GM19238 (cell line): ENCODE results near the gene PPT1.

Source experiments
- DNase-seq: peaks from one replicate; pipeline ENCODE4 v3.0.0; 2011; ENCODE audit warnings: low spot score; ENCODE audit not compliant: insufficient read length

Gene PPT1

GRCh38 chr1:40096977-40097782 is at the start of gene PPT1:
Gene PPT1 (minus strand): TSS chr1:40097252. CDS start chr1:40097238, 14 bp downstream.
- peak; percentile 64 for DNase-seq

- peak; percentile 7 for DNase-seq
Measured at GRCh38 chr1:40143891-40144575, 47.0 kb upstream of the PPT1 start.

DNA sequence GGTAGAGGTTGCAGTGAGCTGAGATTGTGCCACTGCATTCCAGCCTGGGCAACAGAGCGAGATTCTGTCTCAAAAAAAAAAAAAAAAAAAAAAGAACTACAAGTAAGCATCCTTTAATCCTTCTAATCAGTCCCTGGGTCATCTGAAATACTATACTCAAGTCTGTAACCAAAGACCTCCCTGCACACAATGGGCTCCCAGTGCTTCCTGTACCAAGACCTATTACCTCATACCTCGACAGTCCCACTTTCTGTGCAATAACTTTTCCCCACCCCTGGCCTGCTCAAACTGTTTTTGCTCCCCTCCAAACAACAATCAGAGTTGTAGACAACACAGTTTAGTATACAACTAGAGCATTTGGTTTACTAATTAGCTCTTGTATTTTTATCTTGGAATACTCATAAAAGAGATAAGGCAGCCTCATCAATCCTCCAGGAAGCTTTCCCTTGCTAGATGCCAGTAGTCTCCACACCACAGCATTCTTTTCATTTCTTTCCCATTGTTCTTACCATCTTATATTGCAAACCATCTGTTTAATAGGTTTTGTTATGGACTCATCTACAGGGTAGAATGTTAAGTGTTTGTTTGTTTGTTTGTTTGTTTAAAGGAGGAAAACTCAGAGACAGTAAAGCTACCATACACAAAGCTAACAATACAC is 45.0 kb upstream of the PPT1 start:
- no peak for DNase-seq

GRCh38 chr1:40140211-40140973 is 43.3 kb upstream of the PPT1 start:
- no peak for DNase-seq

DNA sequence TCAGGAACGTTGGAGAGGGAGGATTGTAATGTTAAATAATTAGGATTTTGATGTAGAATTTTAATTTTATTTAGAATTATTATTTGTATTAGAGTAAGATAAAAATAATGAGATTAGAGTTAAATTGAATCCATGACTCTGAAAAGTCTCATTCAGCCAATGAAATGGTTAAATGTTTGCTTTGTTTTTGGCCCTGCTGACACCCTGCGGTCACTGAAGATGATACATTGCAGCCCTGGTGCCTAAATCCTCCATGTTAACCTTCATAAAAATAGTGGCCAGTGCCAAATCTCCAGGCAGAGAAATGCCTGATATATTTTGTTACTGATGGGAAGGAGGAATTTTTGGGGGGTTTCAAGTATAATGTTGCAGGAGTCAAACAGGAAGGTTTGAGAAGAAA is 36.8 kb upstream of the PPT1 start:
- DNase-seq, result no peak

GRCh38 chr1:40133312-40133665 is 36.2 kb upstream of the PPT1 start:
- no peak for DNase-seq

- DNase-seq, result no peak
Measured at GRCh38 chr1:40132383-40133311, 35.6 kb upstream of the PPT1 start.

- no peak for DNase-seq
Measured at GRCh38 chr1:40130892-40131291, 33.8 kb upstream of the PPT1 start.

GRCh38 chr1:40122855-40123254 is 25.8 kb upstream of the PPT1 start:
- no peak for DNase-seq

DNA sequence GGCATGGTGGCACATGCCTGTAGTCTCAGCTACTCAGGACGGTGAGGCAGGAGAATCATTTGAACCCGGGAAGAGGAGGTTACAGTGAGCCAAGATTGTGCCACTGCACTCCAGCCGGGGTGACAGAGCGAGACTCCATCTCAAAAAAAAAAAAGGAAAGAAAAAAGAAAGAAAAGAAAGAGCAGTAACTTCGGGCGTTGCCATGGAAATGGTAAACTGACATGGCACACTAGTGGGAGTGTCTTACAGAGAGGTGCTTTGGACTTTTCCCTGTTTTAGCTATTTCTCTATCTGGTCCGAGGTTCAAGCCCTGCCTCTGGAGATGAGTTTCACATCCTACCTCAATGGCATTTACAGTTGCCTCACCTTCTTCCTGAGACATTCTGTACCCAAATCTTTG is 23.1 kb upstream of the PPT1 start:
- no peak for DNase-seq

DNA sequence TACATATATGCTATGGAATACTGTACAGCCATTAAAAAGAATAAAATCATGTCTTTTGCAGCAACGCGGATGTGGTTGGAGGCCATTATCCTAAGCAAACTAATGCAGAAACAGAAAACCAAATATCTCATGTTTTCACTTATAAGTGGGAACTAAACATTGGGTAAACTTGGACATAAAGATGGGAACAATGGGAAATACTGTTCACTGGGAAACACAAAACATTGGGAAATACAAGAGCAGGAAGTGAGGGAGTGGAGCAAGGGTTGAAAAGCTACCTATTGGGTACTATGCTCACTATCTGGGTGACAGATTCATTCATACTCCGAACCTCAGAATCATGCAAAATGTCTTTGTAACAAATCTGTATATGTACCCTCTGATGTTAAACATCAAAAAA is 17.3 kb upstream of the PPT1 start:
- no peak for DNase-seq

GRCh38 chr1:40110389-40110788 is 13.3 kb upstream of the PPT1 start:
- no peak for DNase-seq

DNA sequence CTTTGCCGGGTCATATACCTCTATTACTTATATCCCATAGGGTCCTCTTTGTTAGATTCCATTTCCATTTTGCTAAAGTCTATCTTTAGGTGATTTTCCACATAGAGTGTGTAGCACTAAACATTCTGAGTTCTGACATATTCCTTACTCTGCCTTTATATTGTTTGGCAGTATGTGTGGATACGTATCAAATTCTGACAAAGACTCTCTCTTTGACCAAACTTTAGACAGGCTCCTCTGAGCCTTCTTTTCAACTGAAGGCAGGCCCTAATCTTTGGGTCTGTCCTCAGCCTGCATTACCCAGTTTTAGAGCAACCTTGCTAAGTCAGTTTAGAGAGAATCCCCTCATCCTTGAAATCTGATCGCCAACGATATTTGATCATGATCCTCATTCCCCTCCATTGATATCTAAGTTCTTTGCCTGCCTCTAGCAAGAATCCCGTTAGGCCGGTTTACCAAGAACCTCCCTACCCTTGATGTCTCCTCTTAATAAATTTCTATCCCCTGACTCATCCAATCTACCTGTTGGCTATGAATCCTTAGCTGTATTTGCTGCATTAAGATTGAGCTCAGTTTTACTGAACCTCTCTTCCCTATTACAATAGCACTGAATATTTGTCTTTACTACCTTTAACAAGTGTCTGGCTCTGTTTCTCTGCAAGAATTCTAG is 10.4 kb upstream of the PPT1 start:
- DNase-seq, result no peak

DNA sequence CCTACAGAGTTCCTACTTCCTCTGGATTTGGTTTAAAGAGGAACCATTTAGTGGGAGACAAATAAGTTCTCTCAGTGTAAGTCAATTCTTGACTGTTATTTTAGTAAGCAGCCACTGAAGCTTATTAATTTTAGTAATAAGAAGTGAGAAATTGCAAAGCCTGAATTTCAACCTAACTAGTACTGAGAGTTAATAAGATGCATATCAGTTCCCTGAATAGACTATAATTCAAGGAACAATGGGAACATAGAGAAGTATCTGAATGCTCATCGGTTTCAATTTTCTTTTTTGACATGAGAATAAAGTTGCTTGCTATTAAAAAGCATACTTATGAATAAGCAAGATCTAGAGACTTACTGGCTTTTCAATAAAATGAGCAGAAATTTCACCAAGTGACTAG is 8.0 kb upstream of the PPT1 start:
- no peak for DNase-seq

DNA sequence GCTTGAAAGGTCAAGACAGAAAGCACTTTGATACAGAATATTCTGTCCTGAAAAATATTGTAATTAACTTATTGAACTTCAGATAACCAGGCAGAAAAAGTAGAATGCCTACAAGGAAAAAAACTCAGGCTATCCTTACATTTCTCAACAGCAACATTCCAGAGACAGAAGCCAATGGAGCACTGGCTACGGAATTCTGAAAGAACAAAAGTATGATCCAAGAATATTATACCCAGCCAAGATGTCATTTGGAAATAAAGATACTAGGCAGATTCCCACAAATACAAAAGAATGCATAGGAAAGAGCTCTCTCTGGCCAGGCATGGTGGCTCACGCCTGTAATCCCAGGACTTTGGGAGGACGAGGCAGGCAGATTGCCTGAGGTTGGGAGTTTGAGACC is 5.8 kb upstream of the PPT1 start:
- no peak for DNase-seq

GRCh38 chr1:40102038-40102437 is 5.0 kb upstream of the PPT1 start:
- DNase-seq, result no peak

DNA sequence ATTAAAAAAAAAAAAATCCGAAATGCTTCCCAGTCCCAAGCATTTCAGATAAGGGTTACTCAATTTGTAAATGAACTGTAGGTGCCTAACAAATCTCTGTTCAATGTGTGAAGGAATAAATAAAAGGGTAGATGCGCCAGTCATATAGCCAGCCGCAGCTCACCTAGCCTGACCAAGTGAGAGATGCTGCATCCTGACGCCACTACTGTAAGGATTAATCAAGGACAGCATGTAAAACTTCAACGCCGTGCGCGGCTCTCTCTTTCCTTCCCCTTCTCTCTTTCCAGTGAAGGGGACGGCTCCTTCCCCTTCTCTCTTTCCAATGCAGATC is 441 bp downstream of the PPT1 start:
- no peak for DNase-seq

DNA sequence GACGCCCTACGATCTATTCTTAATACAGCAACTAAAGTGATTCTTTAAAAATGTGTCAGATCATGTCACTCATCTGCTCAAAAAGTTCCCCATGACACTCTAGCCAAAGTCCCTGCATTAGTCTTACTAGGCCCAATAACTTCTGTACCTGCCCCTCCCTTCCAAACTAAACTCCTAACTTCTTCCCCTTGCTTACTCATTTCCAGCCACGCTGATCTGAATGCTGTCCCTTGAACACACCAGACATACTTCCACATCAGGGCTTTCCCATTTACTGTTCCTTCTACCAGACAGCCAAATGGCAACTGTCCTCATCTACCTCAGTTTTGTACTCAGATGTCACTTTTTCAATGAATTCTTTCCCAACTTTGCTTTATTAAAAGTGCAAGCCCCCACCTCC is 1.2 kb downstream of the PPT1 start:
- DNase-seq, result no peak

DNA sequence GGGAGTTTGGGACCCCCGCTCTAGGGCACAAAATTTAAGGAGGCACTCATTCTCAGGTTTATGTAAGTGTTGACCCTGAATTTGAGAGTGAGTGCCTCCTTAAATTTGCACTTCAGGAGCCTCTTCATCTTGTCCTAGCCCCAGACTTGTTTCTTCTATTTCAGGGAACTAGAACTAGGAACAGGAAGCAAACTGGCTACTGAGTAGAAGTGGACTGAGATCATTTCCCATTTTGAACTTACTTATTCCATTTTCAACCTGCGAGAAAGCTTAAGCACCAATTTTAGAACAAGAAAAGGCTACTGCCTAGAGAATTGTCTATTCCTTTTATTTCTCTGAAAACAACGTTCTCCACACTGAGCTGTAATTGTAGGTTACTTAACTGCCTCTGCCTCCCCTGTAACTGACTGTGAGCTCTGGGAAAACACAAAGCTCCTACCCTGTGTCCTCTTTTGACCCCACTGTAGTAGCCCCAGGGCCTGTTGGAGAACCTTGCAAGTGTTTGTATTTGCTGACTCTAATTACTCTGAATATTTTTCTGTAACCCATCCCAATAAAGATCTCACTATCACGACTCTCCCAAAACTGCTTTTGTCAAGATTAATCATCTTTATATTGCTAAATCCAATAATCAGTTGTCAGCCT is 2.5 kb downstream of the PPT1 start:
- DNase-seq, result no peak
